GM18511 (cell line): ENCODE data around the gene ENTPD2.

Source experiments
- ATAC-seq: cut with Tn5 transposase; IDR thresholded peaks from one replicate; pipeline ENCODE4 v1.9.1; 2021; ENCODE audit warnings: mild to moderate bottlenecking, moderate library complexity; ENCODE audit not compliant: unreplicated experiment

The ENTPD2 gene

DNA sequence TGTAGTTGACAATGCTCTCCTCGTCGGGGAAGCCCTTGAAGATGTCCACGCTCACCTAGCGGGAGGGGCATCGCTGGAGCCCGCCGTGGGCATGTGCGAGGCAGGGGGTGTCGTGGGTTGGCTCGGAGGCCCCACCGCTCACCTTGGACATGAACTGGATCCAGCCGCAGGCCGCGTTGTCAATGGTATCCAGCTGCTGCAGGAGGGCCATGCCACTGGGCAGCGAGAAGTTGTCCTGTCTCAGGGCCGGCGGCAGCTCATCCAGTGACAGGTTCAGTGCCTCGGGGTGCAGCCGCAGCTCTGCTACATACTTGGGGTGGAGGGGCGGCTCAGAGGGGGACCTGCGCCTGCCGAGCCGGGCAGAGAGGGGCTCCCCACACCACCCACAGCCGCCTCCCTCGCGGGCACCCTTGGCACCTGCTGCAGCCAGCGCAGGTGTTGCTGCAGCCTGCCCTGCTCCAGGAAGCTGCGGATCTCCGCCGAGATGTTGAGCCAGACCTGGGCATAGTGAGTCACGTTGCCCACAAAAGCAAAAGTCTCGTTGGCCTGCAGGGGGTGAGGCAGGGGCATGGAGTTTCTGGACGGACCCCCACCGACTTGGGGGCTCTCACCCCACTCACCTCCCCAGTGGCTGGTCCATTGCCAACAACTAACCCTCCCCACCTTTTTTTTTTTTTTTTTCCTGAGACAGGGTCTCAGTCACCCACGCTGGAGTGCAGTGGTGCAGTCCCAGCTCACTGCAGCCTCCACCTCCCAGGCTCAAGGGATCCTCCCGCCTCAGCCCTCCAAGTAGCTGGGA lies 34.9 kb downstream of the ENTPD2 start:
- ATAC-seq = no peak

DNA sequence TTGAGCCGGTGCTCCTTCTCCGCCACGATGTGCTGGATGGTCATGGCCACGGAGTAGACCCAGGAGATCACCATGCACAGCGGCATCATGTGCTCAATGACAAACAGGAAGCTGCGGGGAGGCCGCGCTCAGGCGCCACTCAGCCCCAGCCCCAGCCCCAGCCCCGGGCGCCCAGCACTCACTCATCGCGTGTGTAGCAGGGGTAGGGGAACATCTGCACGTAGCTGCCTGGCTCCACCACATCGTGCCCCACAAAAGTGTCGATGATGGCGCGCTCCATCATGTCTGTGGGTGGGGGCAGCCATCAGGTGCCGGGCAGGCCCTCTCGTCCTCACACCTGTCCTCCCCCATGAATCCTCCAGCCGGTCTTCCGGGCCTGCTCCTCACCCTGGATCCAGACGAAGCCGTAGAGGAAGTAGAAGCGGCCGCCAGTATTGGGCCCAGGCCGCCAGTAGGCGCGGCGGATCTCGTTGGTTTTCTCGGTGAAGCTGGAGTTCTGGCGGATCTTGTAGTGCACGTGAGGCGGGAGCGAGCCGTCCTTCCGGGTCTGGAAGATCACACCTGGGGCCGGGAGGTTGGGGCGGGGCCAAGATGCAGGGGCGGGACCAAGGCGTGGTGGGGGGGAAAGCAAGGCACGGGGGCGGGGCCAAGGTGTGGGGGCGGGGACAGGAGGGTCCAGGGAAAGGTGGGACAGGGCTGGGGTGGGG lies 35.9 kb downstream of the ENTPD2 start:
- no peak for ATAC-seq

DNA sequence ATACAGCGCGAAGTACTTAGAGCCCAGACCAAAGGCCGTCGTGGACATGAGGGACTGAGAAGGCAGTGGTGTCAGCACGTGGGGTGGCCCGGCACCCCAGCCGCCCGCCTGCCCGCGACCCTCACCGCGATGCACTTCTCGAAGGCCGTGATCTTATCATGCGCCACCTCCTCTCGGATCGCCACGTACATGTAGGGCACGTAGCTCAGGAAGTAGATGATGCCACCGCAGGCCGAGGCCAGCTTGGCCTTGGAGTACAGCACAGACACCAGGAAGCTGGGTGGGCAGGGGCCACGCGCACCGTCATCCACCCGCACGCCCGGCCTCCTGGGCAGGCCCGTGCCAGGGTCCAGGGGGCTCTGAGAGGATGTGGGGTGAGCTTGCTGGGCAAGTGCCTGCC lies 36.8 kb downstream of the ENTPD2 start:
- no peak for ATAC-seq

DNA sequence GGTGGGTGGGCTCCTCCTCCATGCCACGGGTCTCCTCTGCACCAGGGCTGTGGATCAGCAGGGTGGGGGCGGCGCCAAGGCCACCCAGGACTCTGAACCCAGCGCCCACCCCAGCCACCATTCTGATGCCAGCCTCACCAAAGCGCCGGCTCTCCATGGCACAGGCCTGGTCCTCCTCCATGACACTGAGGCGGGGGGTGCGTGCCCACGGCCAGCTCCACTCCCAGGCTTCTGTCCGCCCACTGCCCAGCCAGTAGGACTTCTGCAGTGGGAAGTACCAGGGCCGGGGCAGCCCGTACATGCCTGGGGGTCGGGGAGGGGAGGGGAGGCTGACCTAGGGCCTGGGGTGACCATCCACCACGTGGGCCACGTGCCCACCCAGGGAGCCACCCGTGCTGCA lies 37.4 kb downstream of the ENTPD2 start:
- no peak for ATAC-seq

DNA sequence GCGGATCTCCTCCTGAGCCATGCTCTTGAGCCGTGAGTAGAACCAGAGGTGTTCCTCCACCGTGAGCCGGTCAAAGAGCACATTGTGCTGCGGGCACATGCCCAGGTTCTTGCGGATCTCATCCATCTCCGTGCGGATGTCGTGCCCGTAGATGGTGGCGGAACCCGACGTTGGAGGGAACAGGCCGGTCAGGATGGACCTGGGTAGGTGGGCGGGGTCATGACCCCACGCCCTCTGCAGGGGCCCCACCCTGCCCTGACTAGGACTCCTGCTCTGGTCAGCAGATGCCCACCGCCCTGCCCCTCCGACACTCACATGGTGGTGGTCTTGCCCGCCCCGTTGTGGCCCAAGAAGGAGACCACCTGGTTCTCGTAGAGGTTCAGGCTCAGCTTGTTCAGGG lies 37.9 kb downstream of the ENTPD2 start:
- ATAC-seq = no peak

DNA sequence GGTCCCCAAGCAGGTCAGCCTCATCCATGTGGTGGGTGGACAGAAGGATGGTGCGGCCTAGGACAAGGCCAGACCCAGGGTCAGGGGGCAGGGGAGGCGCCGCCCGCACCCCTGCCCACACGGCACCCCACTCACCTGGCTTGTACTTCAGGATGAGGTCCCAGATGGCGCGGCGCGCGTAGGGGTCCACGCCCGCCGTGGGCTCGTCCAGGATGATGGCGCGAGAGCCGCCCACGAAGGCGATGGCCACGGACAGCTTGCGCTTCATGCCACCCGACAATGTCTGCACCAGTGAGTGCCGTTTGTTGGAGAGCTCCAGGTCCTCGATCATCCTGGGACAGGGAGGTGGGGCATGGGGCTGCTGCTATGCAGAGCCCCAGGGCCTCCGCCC lies 38.3 kb downstream of the ENTPD2 start:
- no peak for ATAC-seq

DNA sequence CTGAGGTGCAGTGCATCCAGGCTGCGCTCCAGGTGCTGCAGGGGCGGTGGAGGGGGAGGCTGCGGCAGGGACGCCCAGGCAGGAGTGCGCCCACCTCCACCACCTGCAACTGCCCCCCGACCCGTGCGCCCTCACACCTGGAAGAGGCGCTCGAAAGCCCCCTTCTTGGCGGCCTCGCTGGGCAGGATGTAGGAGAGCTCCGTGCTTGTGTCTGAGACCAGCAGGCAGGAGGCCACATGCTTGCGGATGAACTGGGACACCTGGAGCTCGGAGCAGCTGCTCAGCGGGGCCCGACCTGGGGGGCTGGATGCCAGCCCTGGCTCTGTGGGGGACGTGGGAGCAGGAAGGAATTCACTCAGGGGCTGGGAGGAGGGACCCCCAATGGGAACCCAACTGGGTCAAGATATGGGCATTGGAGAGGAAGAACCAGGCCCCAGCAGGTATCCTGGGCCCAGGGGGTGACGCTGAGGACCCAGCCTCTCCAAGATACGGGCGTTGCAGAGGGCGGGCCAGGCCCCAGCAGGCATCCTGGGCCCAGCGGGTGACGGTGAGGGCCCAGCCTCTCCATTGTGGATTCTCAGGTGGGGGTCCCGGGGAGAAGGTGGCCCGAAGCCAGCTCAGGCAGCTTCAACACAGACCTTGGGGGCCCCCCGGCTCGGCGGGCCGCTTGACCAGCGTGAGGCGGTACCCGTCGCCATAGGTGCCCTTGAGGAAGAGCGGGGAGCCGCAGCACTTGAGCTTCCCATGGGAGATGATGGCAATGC lies 38.9 kb downstream of the ENTPD2 start:
- ATAC-seq = no peak

DNA sequence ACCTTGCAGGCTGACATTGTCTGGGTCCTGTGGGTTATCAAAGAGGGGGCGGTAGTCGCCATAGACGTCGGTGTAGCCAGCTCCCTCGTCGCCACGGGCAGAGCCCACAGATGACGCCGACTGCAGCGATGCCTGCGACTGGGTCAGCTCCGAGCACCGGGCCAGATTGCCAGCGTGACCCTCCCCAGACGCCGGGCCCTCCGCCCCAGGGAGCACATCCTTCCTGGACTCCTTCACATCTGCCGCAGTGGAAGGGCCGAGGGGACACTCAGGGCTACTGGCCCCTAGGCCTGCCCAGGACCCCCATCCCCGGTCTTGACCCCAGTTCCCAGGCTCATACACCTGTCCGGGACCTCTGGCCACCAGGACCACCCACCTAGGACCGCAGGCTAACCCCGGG lies 39.7 kb downstream of the ENTPD2 start:
- no peak for ATAC-seq

DNA sequence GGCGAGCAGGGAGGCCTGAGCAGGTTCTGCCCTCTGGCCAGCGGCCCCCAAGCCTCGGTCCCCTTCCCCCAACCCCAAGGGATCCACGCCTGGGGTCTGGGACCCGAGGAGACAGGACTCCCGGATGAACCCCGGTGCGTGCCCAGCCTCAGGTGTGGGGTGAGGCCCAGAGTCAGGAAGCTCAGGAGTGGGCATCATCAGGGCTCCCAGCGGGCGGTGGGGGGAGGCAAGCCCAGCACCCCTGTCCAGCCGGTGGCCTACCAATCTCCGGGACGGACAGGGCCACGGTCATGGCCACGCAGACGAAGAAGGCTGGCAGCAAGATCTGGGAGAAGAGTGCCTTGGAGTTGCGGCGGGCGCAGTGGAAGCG lies 40.3 kb downstream of the ENTPD2 start:
- ATAC-seq = no peak

DNA sequence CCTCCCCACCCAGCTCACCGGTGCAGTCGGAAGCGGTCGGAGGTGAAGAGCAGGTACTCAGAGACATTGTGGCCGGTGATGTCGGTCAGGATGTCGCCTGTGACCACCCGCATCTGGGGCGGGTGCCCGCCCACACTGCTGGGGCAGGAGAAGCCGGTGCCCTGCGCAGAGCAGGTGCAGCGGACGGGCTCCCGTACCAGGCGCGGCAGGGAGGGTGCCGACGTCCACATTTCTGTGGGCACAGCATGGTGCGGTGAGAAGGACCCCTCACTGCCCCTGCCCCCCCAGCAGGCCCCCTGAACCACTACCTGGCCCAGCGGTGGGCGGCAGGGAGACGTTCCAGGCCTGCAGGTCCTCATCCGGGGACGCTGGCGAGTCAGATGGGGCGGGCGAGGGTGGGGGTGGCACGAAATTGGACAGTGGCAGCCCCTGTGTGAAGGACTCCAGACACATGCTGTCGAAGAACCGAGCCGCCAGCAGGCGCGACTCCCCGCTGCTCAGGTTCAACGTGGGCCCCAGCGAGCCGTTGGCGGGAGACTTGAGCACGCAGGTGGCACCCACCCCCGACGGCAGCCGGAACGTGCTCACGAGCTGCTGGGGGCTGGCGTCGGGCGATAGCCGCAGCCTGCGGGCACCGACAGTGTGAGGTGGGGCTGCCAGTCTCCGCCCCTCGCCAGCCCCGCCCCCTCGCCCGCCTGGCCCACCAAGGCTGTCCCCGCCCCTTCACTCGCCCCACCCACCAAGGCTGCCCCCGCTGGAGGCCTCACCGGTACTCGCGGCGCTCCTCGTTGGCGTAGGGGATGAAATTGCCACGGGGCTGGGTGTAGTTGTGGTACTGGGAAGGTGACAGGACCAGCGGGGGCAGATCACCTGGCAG lies 40.9 kb downstream of the ENTPD2 start:
- no peak for ATAC-seq

DNA sequence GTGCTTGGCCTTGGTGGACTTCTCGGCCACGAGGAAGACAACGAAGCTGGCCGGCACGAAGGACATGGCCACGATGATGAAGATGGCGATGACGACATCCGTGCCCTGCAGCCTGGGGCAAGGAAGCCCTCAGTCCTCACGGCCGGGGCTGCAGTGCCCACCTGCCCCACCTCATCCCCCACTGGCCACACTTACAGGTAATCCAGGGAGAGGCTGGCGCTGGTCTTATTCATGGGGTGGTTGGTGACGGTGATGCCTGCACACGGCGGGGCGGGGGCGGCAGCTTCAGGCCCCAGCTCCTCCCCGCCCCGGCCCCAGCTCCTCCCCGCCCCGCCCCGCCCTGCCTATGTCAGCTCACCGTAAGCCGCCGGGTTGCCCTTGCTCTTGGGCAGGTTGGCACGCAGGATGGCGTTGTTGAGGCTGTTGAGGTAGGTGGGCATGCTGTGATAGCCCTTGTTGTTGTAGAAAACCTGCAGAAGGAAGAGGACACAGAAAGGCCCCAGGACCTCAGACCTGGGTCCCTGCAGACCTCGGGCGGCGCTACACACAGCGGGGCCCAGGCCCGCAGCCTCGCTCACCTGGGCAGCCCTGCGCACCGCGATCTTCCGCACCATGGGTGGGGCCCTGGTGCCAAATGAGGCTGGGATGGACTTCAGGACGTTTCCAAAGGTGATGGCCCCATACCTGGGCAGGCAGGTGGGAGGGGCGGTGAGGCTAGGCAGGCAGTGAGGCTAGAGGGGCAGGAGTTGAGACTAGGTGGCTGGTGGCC lies 41.8 kb downstream of the ENTPD2 start:
- ATAC-seq = no peak

DNA sequence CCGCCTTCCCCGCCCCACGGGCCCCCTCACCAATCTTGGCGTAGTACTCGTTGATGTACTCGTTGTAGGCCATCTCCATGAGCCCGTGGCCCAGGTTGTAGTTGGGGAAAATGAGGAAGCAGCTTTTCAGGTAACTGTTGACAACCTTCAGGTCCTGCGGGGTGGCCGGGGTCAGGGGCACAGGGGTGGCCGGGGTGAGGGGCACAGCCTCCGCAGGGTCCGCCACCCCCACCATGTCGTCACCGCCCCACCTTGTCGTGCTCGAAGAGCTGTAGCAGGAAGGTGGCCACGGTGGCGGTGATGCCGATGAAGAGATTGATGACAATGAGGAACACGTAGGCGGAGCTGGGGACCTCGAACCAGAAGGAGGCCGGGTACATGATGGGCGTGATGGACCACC lies 42.7 kb downstream of the ENTPD2 start:
- no peak for ATAC-seq

DNA sequence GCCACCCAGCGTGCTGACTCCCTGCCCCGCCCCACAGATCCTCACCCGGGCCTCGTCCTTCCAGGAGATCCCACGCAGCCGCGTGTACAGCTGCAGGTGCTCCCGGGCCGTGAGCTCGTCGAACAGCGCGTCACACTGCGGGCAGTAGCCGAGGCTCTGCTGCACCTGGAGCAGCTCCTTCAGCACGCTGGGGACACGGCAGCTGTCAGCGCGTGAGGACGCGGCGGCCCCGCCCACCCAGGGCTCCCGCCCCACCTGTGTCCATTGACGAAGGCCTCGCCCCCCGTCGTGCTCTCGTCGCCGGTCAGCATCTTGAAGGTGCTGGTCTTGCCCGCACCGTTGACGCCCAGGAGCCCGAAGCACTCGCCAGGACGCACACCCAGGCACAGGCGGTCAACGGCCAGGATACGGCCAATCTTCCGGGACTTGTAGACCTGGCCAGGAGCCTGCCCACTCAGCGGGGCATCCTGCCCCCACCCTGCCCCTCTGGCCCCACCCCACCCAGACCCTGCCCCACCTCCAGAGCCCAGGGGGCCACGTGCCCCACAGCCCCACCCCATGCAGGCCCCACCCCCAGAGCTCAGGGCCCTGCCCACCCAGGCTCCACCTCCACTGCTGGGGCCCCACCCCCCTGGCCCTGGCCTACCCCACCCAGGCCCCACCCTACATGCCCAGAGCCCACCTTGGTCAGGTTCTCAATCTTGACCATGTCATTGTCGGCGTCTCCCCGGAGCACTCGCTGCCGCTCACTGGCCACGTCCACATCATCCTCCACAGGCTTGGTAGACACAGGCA lies 43.7 kb downstream of the ENTPD2 start:
- ATAC-seq = no peak

DNA sequence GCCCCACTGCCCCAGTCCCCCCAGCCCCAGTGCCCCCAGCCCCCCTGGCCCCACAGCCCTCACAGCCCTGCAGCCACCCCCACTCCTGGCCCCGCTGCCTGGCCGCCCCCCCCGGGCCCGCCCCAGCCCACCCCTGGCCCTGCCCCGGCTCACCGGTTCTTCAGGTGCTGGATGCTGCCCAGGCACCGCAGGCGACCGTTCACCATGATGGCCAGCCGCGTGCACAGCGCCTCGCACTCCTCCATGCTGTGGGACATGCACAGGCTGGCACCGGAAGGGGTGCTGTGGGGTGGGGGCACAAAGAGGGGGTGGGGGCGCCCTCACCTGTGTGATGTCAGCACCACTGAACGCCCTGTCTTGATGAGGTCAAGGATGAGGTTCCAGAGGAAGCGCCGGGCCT lies 44.6 kb downstream of the ENTPD2 start:
- no peak for ATAC-seq

DNA sequence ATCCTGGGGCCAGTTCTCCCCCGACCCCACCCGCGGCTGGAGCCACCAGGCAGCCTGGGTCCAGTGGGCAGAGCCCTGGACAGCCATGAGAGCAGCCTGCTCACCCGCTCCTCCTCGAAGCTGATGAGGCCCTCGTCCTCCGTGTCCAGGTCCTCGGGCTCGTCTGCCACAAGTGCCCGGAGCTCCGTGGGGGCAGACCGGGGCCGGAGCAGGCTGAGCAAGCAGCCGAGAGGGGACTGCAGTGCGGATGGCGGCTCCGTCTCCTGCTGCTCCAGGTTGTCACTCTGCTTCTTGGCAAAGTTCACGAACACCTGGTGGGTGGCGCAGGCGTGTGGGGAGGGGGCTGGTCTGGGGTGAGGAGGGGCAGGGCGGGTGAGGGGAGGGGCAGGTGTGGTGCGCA lies 45.5 kb downstream of the ENTPD2 start:
- ATAC-seq = no peak

DNA sequence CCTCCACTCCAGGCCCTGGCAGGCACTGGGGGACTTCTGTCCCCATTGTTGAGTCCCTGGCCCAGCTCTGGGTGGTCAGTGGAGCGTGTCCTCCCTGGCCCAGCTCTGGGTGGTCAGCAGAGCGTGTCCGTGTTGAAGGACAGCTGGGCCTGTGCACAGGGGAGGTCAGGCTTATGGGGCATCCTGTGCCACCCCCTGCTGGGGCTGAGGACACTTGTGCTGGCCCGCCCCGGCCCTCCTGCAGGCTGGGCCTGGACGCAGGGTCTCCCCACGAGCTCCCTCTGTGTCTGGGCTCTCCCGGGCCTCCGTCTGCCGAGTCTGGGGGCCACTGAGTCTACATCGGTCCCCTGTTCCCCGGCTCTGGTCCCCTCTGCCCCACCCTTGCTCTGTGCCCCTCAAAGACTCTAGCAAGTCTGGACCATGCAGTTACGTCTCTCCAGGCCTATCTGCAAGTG lies 46.0 kb downstream of the ENTPD2 start:
- ATAC-seq = no peak

DNA sequence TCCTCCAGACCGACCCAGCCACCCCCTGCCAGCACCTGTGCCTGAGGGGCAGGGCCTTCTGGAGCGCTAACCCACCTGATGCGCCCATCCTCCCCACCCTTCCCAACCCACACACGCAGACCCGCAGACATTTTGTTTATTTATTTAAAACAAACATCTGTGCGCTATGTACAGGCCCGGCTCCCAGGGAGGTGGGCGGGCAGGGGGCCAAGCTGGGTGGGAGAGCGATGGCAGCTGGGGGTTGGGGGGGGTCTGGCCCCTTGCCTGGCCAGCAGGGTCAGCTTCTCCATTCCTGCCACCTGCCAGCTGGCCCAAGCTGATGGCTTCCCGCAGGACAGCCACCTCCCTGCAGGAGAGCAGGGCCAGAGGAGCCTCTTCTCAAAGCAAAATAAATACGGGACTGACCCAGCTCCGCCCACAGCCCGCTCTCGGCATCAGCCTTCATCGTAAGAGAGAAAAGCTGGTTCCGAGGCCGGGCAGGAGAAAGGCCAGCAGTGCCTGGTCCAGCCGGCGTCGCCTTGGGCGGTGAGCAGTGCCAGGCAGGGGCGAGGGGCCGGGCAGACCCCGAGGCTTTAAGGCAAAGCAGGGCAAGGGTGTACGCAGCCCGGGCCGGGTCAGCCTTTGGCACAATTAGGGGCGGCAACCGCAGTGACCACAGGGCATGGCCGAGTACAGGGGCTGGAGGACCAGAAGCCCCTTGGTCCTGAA lies 46.6 kb downstream of the ENTPD2 start:
- no peak for ATAC-seq

DNA sequence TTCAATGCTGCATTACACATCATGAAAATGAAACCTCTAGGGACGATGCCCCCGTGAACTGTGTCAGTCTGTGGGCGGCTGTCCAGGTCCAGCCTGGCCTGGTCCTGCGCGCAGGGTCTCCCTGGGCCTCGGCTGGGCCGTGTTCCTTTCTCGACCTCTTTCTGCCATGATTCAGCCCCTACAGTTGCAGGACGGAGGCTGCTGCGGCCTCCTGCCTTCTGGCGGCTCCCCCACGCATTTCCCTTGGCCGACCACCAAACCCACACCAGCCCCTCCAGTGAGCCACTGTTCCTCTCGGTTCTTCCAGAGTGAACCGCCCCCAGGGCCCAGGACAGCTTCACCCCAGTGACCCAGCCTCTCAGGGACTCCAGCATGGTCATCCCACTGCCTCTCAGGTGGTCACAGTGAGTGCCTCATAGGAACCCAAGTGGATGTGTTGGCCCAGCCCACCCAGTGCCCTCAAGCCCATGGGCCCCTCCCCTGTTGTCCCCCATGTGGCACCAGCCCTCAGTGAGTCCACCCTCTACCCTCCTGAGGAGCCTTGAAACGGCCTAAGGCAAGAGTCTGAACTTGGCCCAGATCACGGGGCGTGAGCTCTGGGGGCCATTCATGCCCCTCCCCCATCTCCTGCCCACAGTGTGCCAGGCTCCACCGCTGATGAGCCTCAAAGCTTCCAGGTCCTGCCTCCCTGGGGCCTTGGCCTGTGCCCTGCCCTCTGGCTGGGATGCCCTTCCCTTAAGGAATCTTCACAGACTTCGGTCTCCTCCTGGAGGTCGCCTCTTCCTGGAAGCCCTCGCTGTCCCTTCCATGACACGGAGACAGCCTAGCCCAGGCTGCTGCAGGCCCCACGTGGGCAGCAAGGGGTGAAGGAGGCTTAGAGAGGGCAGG lies 47.5 kb downstream of the ENTPD2 start:
- ATAC-seq = no peak
